ENCODE measurements around the gene TFCP2. TPM values are rescaled to one million over a fixed set of nuclear protein-coding genes. Genes with fewer than 3 reads are reported as not detected.
A peak's percentile ranks its signal among the peaks of the same experiment; 100 is the strongest.

Gene TFCP2
- total RNA-seq, 1 experiment from 2014 or later, result 52.6 TPM

- no peak for DNase-seq
- no peaks in the 10 kb centered on the region for H3K9me3 ChIP-seq
- H3K9me3 Mint-ChIP-seq (ENCODE audit: unreplicated experiment), result no peaks in the 10 kb centered on the region
- no peak overlapping the region for H3K4me3 Mint-ChIP-seq (ENCODE audit: unreplicated experiment)
- no peak overlapping the region for H3K27ac Mint-ChIP-seq (ENCODE audit: unreplicated experiment)
- H3K27me3 Mint-ChIP-seq (ENCODE audit: insufficient read depth, unreplicated experiment), result no peaks in the 10 kb centered on the region
- H3K4me1 Mint-ChIP-seq (ENCODE audit: low read depth, unreplicated experiment), result peaks cover 12% of the 10 kb centered on the region
- CTCF ChIA-PET, result no interaction called here
- peaks cover 47% of the 10 kb centered on the region for H3K36me3 Mint-ChIP-seq (ENCODE audit: insufficient read depth, unreplicated experiment)
- H3K27me3 ChIP-seq (replicated peaks; ENCODE audit: control insufficient read depth, insufficient read depth, low read length), result no peaks in the 10 kb centered on the region
- H3K4me3 ChIP-seq (ENCODE audit: low read depth, low read length), result no peak overlapping the region
- TF ChIP-seq CTCF (IDR thresholded peaks at IDR 0.05; ENCODE audit: insufficient read depth in 1 of 2, low read depth in 1 of 2, low read length in 1 of 2, severe bottlenecking in 1 of 2, unreplicated experiment in 1 of 2), result no peak
- intact Hi-C loops (cut with micrococcal nuclease; ENCODE audit: unreplicated experiment), result no loop called here
- no peaks in the 10 kb centered on the region for H3K36me3 ChIP-seq (ENCODE audit: control insufficient read depth, insufficient read depth, low read length)
- H3K4me1 ChIP-seq, result peaks cover 3% of the 10 kb centered on the region; the same call in 1 of the 2 replicates
- POLR2A ChIA-PET, result no interaction called here
- BruUV-seq (replicated peaks), result no TSS peak
These were observed 86.0 kb downstream of the TFCP2 start for GRCh38 chr12:51086933-51087332.

GRCh38 chr12:51085757-51086156 is 87.2 kb downstream of the TFCP2 start:
- no peaks in the 10 kb centered on the region for H3K27me3 ChIP-seq (replicated peaks; ENCODE audit: control insufficient read depth, insufficient read depth, low read length)
- no TSS peak for BruUV-seq (replicated peaks)
- H3K4me3 ChIP-seq (ENCODE audit: low read depth, low read length), result no peak overlapping the region
- POLR2A ChIA-PET, result no interaction called here
- peaks cover 46% of the 10 kb centered on the region for H3K36me3 Mint-ChIP-seq (ENCODE audit: insufficient read depth, unreplicated experiment)
- intact Hi-C loops (cut with micrococcal nuclease; ENCODE audit: unreplicated experiment), result no loop called here
- H3K4me1 Mint-ChIP-seq (ENCODE audit: low read depth, unreplicated experiment), result peaks cover 16% of the 10 kb centered on the region
- CTCF ChIA-PET, result interaction anchor here (0.5 kb wide), 1 partner anchor 304 kb away, joined by 4 read pairs; no protein-coding TSS in a partner anchor
- H3K27me3 Mint-ChIP-seq (ENCODE audit: insufficient read depth, unreplicated experiment), result no peaks in the 10 kb centered on the region
- H3K27ac Mint-ChIP-seq (ENCODE audit: unreplicated experiment), result no peak overlapping the region
- no peaks in the 10 kb centered on the region for H3K9me3 ChIP-seq
- H3K36me3 ChIP-seq (ENCODE audit: control insufficient read depth, insufficient read depth, low read length), result no peaks in the 10 kb centered on the region
- H3K4me3 Mint-ChIP-seq (ENCODE audit: unreplicated experiment), result no peak overlapping the region
- no peaks in the 10 kb centered on the region for H3K9me3 Mint-ChIP-seq (ENCODE audit: unreplicated experiment)
- no peak for DNase-seq
- TF ChIP-seq CTCF (IDR thresholded peaks at IDR 0.05; ENCODE audit: insufficient read depth in 1 of 2, low read depth in 1 of 2, low read length in 1 of 2, severe bottlenecking in 1 of 2, unreplicated experiment in 1 of 2), result no peak
- H3K4me1 ChIP-seq, result peaks cover 10% of the 10 kb centered on the region; the same call in 1 of the 2 replicates

DNA sequence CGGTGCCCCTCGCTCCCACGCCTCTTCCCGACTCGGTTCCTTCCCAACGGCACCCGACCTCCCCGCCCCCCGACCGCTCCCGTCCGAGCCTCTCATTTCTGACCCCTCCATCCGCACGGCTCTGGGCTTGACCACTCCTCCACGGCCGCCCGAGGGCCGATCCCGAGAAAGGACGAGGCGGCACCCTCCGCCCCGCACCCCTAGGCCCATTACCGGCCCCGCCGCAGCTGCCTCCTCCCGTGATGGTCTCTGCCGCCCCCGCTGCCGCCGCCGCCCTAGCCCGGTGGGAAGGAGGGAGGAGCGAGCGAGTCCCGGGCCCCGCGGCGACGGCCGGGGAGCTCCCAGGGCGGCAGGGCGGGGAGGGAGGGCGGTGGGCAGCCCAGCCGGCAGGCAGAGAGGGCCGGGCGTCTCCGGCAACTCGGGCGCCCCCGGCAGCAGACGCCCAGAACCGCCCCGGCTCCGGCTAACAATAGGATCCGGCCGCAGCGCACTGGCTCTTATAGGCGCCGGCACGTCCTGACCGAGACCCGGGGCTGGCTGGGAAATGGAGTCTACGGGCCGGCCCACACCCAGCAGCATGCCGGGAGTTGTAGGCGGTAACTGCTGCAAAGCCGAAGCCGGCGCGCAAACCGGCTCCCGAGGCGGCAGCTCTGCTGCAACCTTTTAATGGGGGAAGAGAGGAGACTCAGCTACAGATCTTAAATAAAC is 89.7 kb downstream of the TFCP2 start, which contains the start of gene CSRNP2:
CSRNP2 (minus strand) TSS at position 471 of the 708 bp plus-strand sequence. CDS start 7,035 bp downstream, outside the sequence.
- no peaks in the 10 kb centered on the region for H3K9me3 Mint-ChIP-seq (ENCODE audit: unreplicated experiment)
- peaks cover 43% of the 10 kb centered on the region for H3K36me3 Mint-ChIP-seq (ENCODE audit: insufficient read depth, unreplicated experiment)
- intact Hi-C loops (cut with micrococcal nuclease; ENCODE audit: unreplicated experiment), result loop anchor here (1.0 to 2.0 kb wide), 7 partner anchors 12 to 258 kb away; partner anchors contain the start of genes DAZAP2, POU6F1 and TFCP2
- H3K27ac Mint-ChIP-seq (ENCODE audit: unreplicated experiment), result peak within 1 kb of the TSS; percentile 94
- DNase-seq, result peak; percentile 98 to 99
- Histone ChIP-seq H3K4me3 (ENCODE audit: low read depth, low read length) (peak within 1 kb of the TSS; percentile 85), H3K36me3 (ENCODE audit: control insufficient read depth, insufficient read depth, low read length) (no peaks in the 10 kb centered on the region), H3K4me1 (peaks cover 10% of the 10 kb centered on the region; the same call in 1 of the 2 replicates), H3K27me3 (replicated peaks; ENCODE audit: control insufficient read depth, insufficient read depth, low read length) (no peaks in the 10 kb centered on the region), H3K9me3 (no peaks in the 10 kb centered on the region)
- H3K27me3 Mint-ChIP-seq (ENCODE audit: insufficient read depth, unreplicated experiment), result no peaks in the 10 kb centered on the region
- peak within 1 kb of the TSS; percentile 96 for H3K4me3 Mint-ChIP-seq (ENCODE audit: unreplicated experiment)
- POLR2A ChIA-PET, result interaction anchor here (0.5 to 2.6 kb wide), 45 partner anchors 8 to 1435 kb away, joined by 3 to 27 read pairs (median 4); partner anchors contain the start of genes DAZAP2, FAM186A, POU6F1 and SLC11A2
- peaks cover 16% of the 10 kb centered on the region for H3K4me1 Mint-ChIP-seq (ENCODE audit: low read depth, unreplicated experiment)
- CTCF ChIA-PET, result interaction anchor here (0.5 to 1.3 kb wide), 9 partner anchors 12 to 1349 kb away, joined by 3 to 6 read pairs (median 3); partner anchors contain the start of genes LETMD1 and POU6F1
- no TSS peak for BruUV-seq (replicated peaks)
- TF ChIP-seq CTCF (IDR thresholded peaks at IDR 0.05; ENCODE audit: insufficient read depth in 1 of 2, low read depth in 1 of 2, low read length in 1 of 2, severe bottlenecking in 1 of 2, unreplicated experiment in 1 of 2), result peak in 1 of 2 experiments; percentile 2
